ENCODE results near the gene RAMP3.

Gene RAMP3

GRCh38 chr7:45220846-45221618 lies 63.4 kb downstream of the RAMP3 start:
- no peak for FAIRE-seq
- no peak for DNase-seq (ENCODE audit: low spot score)

DNA sequence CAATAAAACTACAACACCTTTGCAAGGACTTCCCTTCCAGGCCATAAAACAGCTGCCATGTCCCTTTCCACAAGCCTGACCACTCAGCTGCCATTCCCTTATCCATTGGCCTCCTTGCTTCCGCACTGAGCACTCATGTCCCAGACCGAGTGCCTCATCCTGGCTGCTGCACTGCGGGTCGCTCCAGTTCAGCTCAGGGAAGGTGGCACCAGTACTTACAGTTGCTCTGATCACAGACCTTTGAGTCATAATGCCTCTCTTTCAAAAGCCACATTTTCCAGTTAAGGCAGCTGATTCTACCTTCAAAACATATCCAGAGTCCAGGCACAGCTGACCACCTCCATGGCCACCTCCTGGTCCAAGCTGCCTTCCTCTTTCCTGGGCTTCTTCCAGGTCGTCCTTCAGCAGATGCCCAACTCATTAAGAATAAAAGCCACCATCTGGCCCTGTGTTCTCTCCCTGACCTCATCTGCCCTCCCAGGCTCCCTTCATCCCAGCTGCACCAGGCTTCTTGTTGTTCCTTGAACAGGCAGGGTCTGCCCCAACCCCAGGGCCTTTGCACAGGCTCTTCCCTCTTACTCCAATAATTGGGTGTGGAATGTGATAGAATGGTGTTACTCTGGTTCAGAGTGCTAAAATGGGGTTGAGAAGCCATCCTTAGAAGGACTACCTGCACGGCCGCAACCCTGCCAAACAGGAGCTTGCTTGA lies 64.5 kb downstream of the RAMP3 start:
- no peak for FAIRE-seq

DNA sequence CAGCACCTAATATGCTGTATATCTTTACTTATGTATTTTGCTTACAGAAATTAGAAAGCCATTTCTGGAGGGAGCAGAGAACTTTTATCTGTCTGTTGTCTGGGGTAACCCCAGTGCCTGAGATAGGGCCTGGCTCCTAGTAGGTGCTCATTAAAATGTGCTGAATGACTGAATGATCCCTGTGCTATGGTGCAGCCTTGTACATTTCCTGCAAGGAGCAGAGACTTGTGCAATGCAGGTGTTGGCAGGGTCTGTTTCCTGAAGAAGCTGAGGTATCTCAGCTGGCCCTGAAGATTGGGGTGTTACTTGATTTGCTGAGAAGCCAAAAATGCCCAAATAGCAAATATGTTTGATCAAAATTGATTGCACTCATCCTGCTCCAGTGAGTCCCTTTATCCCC lies 65.5 kb downstream of the RAMP3 start:
- DNase-seq (ENCODE audit: low spot score): no peak
- no peak for FAIRE-seq

More for the DNA sequence above, 64.5 kb downstream of the RAMP3 start:
- no peak for DNase-seq (ENCODE audit: low spot score)

- DNase-seq (ENCODE audit: low spot score) (no peak), FAIRE-seq (no peak)
Measured at GRCh38 chr7:45223728-45224630, 66.4 kb downstream of the RAMP3 start.

DNA sequence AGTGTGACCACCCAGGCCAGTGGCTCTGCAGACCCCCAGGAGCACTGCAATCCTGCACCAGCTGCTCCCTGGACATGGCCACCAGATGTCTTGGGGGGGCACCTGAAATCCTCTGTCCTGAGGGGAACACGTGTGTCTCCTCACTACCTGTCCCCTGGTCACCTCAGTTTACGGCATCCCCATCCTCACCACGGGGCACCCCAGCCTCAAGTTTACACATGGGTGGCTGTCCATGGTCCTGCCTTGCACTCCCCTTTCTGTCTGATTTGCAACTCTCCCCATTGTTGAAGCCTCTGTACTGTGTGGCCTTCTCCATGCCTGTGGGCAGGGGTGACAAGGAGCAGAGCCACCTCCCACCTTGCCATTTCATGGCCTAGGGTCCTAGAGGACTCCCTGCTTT lies 67.2 kb downstream of the RAMP3 start:
- peak; percentile 9 for FAIRE-seq
- DNase-seq (ENCODE audit: low spot score): no peak

DNA sequence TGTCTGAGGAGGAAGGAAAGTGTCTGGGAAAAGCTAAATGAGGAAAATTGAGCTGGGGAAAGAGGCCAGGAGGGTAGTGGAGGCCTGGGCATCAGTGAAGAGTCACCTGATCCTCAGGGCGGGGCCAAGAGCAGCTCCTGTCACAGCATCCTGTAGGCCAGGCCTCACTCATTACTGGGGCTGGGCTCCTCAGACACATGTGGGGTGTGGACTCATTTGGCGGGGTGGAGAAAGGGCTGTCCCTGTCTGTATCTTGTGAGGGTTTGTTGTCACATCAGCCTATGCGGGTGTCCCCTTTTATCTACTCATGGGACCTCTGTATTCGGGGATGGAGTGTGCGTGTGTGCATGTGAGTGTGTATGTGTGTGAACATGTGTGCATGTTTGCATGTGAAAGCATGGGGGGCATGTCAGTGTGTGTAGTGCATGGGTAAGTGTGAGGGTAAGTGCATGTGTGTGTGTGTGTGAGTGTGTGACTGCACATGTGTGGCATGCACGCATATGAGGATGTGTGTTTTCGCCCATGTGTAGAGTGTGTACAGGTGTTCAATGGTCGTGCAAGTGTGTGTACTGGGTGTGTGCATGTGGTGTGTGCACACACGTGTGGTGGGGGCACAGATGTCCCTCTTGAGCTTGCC lies 67.8 kb downstream of the RAMP3 start:
- no peak for DNase-seq (ENCODE audit: low spot score)
- peak; percentile 67 for FAIRE-seq

- DNase-seq (ENCODE audit: low spot score): no peak
- FAIRE-seq: no peak
Measured at GRCh38 chr7:45225948-45226335, 68.4 kb downstream of the RAMP3 start.

GRCh38 chr7:45229156-45229920 lies 71.7 kb downstream of the RAMP3 start:
- no peak for FAIRE-seq
- no peak for DNase-seq (ENCODE audit: low spot score)

DNA sequence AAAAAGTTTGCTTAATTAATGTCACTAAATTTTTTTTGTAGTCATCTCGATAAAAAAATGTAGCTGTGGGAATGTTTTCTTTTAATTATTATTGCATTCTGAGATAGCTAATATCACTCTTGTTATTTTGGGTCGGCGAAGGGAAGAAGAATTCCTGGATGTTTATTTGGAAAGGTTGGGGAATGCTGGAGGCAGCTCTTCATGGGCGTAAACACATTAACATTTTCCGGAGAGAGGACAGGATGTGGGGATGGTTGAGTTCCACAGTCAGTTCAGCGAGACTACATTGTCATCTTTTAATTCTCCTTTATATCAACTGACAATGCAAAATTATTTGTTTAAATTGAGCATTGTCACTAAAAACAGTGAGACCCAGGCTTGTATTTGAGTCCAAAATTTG lies 72.5 kb downstream of the RAMP3 start:
- FAIRE-seq (no peak), DNase-seq (ENCODE audit: low spot score) (no peak)

DNA sequence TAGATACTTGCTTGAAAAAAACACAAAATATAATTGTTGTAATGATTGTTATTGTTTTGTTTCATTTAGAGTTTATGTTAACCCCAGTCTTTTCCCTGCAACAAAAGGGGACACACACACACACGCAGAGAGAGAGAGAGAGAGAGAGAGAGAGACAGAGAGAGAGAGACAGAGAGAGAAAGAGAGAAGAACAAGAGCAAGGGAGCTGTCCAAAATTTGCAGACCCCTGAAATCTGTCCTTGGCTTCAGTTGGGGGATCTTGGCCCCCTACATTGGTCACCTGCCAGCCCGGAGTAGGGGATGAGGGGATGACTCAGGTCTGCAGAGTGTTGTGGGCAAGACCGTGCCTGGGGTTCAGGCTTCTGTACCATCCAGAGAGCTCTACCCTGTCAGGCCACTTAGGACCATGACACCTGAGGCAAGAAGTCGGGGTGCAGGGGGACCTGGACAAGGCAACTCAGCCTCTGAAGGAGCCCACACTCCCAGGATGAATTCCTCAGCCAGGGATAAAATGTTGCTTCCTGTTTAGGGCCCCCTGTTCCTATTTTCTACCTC lies 73.1 kb downstream of the RAMP3 start:
- DNase-seq (ENCODE audit: low spot score) (no peak), FAIRE-seq (no peak)

DNA sequence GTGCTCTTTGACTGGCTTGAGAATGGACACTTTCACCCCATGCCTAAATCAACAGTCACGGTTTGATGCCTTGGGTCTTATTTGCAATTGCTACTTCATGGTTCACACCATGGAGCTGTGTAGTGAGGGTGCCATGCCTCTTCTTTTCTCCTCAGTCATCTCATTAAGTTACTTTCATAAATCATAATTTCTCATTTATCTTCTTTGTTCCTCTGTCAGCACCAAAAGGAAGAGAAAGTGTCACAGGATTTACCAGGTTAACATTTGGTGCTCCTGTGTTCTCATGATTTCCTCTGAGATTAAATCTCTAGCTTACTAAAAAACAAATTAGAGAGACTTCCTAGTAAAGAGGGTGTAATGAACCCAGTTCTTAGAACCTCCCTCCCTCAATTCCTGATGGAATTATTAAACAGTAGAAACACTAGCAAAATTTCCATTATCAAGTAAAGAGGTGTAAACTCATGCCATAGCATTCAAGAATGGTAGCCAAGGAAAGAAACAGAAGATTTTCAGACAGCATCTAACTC lies 75.7 kb downstream of the RAMP3 start:
- FAIRE-seq: no peak

More for the DNA sequence above, 75.7 kb downstream of the RAMP3 start:
- DNase-seq (ENCODE audit: low spot score): no peak
